ENCODE data around the gene RGS9. TPM values are rescaled to one million over a fixed set of nuclear protein-coding genes. Genes with fewer than 3 reads are reported as not detected.

RGS9 gene
- total and polyA plus RNA-seq, 2 of the 13 experiments (the other 11 are each of a cell fraction or from before 2014, with no cell fraction given), result 0.44 to 0.74 TPM

GRCh38 chr17:65131946-65132345 lies 5.2 kb upstream of the RGS9 start (continued):
- no peak for TF ChIP-seq SOX6 (IDR thresholded peaks at IDR 0.05)
- peak; percentile 24; the same call in 1 of the 2 replicates for TF ChIP-seq SOX6 (CRISPR knock-in tag; IDR thresholded peaks at IDR 0.05)
- TF ChIP-seq KAT2B (IDR thresholded peaks at IDR 0.05; ENCODE audit: borderline replicate concordance, low read depth, low read length), result no peak
- TF ChIP-seq KDM1A (CRISPR knock-in tag; IDR thresholded peaks at IDR 0.05), result 0 out of 2 replicates have a peak, but pooled peaks have one; percentile 15
- no peak for TF ChIP-seq ZNF253 (CRISPR knock-in tag; IDR thresholded peaks at IDR 0.05; ENCODE audit: borderline replicate concordance)
- no peak for TF ChIP-seq TCF12 (IDR thresholded peaks at IDR 0.05)
- no peak for TF ChIP-seq TCF12 (CRISPR knock-in tag; IDR thresholded peaks at IDR 0.05)
- TF ChIP-seq ZNF7 (CRISPR knock-in tag; IDR thresholded peaks at IDR 0.05), result peak; percentile 89
- peak; percentile 87 for TF ChIP-seq CEBPB (IDR thresholded peaks at IDR 0.05; ENCODE audit: borderline replicate concordance, low read depth, low read length)
- no peak for TF ChIP-seq SIN3A (IDR thresholded peaks at IDR 0.05; ENCODE audit: borderline replicate concordance, low read depth, low read length)
- TF ChIP-seq, protein P1, sequence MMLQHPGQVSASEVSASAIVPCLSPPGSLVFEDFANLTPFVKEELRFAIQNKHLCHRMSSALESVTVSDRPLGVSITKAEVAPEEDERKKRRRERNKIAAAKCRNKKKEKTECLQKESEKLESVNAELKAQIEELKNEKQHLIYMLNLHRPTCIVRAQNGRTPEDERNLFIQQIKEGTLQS (CRISPR knock-in tag; IDR thresholded peaks at IDR 0.05), result no peak
- TF ChIP-seq, protein P2, sequence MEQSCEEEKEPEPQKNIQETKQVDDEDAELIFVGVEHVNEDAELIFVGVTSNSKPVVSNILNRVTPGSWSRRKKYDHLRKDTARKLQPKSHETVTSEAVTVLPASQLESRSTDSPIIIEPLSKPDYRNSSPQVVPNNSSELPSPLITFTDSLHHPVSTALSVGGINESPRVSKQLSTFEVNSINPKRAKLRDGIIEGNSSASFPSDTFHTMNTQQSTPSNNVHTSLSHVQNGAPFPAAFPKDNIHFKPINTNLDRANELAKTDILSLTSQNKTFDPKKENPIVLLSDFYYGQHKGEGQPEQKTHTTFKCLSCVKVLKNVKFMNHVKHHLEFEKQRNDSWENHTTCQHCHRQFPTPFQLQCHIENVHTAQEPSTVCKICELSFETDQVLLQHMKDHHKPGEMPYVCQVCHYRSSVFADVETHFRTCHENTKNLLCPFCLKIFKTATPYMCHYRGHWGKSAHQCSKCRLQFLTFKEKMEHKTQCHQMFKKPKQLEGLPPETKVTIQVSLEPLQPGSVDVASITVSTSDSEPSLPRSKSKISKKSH (CRISPR knock-in tag; IDR thresholded peaks at IDR 0.05; ENCODE audit: borderline replicate concordance), result no peak
- 0 out of 4 replicates have a peak, but pooled peaks of 1 of the 2 experiments have one; percentile 7 for TF ChIP-seq MAFK (conservative IDR thresholded peaks at IDR 0.05 in 1 of 2, IDR thresholded peaks at IDR 0.05 in 1 of 2; ENCODE audit: low read length in 2 of 2)
- no peak for TF ChIP-seq LCORL (IDR thresholded peaks at IDR 0.05)
- 0 out of 2 replicates have a peak, but pooled peaks have one; percentile 46 for TF ChIP-seq LCORL (CRISPR knock-in tag; IDR thresholded peaks at IDR 0.05)
- 0 out of 2 replicates have a peak, but pooled peaks have one; percentile 15 for TF ChIP-seq RXRB (CRISPR knock-in tag; IDR thresholded peaks at IDR 0.05; ENCODE audit: borderline replicate concordance)
- TF ChIP-seq ARNT (IDR thresholded peaks at IDR 0.05), result no peak
- TF ChIP-seq TFE3 (CRISPR knock-in tag; IDR thresholded peaks at IDR 0.05), result peak; percentile 49
- TF ChIP-seq ZNF749 (CRISPR knock-in tag; IDR thresholded peaks at IDR 0.05; ENCODE audit: borderline replicate concordance), result no peak
- TF ChIP-seq TCF7L2 (IDR thresholded peaks at IDR 0.05; ENCODE audit: low read depth, low read length), result no peak
- 0 out of 2 replicates have a peak, but pooled peaks have one; percentile 23 for TF ChIP-seq HDAC1 (CRISPR knock-in tag; IDR thresholded peaks at IDR 0.05)
- TF ChIP-seq MIER2 (CRISPR knock-in tag; IDR thresholded peaks at IDR 0.05), result no peak
- TF ChIP-seq CEBPG (CRISPR knock-in tag; IDR thresholded peaks at IDR 0.05), result peak; percentile 73
- TF ChIP-seq RARA (CRISPR knock-in tag; IDR thresholded peaks at IDR 0.05), result 0 out of 2 replicates have a peak, but pooled peaks have one; percentile 4
- no peak for TF ChIP-seq CBX1 (IDR thresholded peaks at IDR 0.05; ENCODE audit: low read depth)
- TF ChIP-seq GATAD2A (CRISPR knock-in tag; IDR thresholded peaks at IDR 0.05), result 0 out of 2 replicates have a peak, but pooled peaks have one; percentile 8
- no peak for TF ChIP-seq ZNF333 (CRISPR knock-in tag; IDR thresholded peaks at IDR 0.05; ENCODE audit: borderline replicate concordance)
- TF ChIP-seq, protein P3, sequence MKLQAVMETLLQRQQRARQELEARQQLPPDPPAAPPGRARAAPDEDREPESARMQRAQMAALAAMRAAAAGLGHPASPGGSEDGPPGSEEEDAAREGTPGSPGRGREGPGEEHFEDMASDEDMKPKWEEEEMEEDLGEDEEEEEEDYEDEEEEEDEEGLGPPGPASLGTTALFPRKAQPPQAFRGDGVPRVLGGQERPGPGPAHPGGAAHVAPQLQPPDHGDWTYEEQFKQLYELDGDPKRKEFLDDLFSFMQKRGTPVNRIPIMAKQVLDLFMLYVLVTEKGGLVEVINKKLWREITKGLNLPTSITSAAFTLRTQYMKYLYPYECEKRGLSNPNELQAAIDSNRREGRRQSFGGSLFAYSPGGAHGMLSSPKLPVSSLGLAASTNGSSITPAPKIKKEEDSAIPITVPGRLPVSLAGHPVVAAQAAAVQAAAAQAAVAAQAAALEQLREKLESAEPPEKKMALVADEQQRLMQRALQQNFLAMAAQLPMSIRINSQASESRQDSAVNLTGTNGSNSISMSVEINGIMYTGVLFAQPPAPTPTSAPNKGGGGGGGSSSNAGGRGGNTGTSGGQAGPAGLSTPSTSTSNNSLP (IDR thresholded peaks at IDR 0.05; ENCODE audit: low read depth, low read length), result peak; percentile 85; the same call in 1 of the 2 replicates

Data from HepG2 (cell line).